ENCODE data around the gene CAMTA1.

Gene CAMTA1

GRCh38 chr1:6776895-6777294, 8.4 kb upstream of the CAMTA1 start:
- in situ Hi-C loops (cut with HindIII; ENCODE audit: low pct_ligation_motif_present, low pct_unique_long_range_greater_than_20kb, low sequenced_read_pairs), result no loop called here

GRCh38 chr1:6777813-6778212, 7.4 kb upstream of the CAMTA1 start:
- no peak for DNase-seq
- in situ Hi-C loops (cut with HindIII; ENCODE audit: low pct_ligation_motif_present, low pct_unique_long_range_greater_than_20kb, low sequenced_read_pairs), result no loop called here

More at GRCh38 chr1:6776895-6777294, 8.4 kb upstream of the CAMTA1 start:
- no peak for DNase-seq

- in situ Hi-C loops (cut with HindIII; ENCODE audit: low pct_ligation_motif_present, low pct_unique_long_range_greater_than_20kb, low sequenced_read_pairs), result no loop called here
These were observed 6.0 kb upstream of the CAMTA1 start for GRCh38 chr1:6779089-6779805.

GRCh38 chr1:6782151-6782550, 3.1 kb upstream of the CAMTA1 start:
- in situ Hi-C loops (cut with HindIII; ENCODE audit: low pct_ligation_motif_present, low pct_unique_long_range_greater_than_20kb, low sequenced_read_pairs), result no loop called here
- DNase-seq, result no peak

More at GRCh38 chr1:6779089-6779805, 6.0 kb upstream of the CAMTA1 start:
- DNase-seq, result no peak

- in situ Hi-C loops (cut with HindIII; ENCODE audit: low pct_ligation_motif_present, low pct_unique_long_range_greater_than_20kb, low sequenced_read_pairs), result no loop called here
- DNase-seq, result no peak
These were observed 2.0 kb upstream of the CAMTA1 start for GRCh38 chr1:6783221-6783620.

GRCh38 chr1:6783936-6784559, 1.2 kb upstream of the CAMTA1 start:
- no peak for DNase-seq
- in situ Hi-C loops (cut with HindIII; ENCODE audit: low pct_ligation_motif_present, low pct_unique_long_range_greater_than_20kb, low sequenced_read_pairs), result no loop called here

GRCh38 chr1:6784560-6785317, 515 bp upstream of the CAMTA1 start:
- in situ Hi-C loops (cut with HindIII; ENCODE audit: low pct_ligation_motif_present, low pct_unique_long_range_greater_than_20kb, low sequenced_read_pairs), result no loop called here
- DNase-seq, result peak; percentile 99

- peak; percentile 37 for DNase-seq
- in situ Hi-C loops (cut with HindIII; ENCODE audit: low pct_ligation_motif_present, low pct_unique_long_range_greater_than_20kb, low sequenced_read_pairs), result no loop called here
These were observed 663 bp downstream of the CAMTA1 start for GRCh38 chr1:6785728-6786505.

GRCh38 chr1:6788946-6789345, 3.7 kb downstream of the CAMTA1 start:
- in situ Hi-C loops (cut with HindIII; ENCODE audit: low pct_ligation_motif_present, low pct_unique_long_range_greater_than_20kb, low sequenced_read_pairs), result no loop called here
- no peak for DNase-seq

- no peak for DNase-seq
- in situ Hi-C loops (cut with HindIII; ENCODE audit: low pct_ligation_motif_present, low pct_unique_long_range_greater_than_20kb, low sequenced_read_pairs), result no loop called here
These were observed 4.9 kb downstream of the CAMTA1 start for GRCh38 chr1:6790146-6790545.

- peak; percentile 52 for DNase-seq
- in situ Hi-C loops (cut with HindIII; ENCODE audit: low pct_ligation_motif_present, low pct_unique_long_range_greater_than_20kb, low sequenced_read_pairs), result no loop called here
These were observed 8.9 kb downstream of the CAMTA1 start for GRCh38 chr1:6794164-6794563.

- in situ Hi-C loops (cut with HindIII; ENCODE audit: low pct_ligation_motif_present, low pct_unique_long_range_greater_than_20kb, low sequenced_read_pairs), result no loop called here
- DNase-seq, result no peak
These were observed 9.9 kb downstream of the CAMTA1 start for GRCh38 chr1:6795203-6795602.

GRCh38 chr1:6795661-6796060, 10.4 kb downstream of the CAMTA1 start:
- in situ Hi-C loops (cut with HindIII; ENCODE audit: low pct_ligation_motif_present, low pct_unique_long_range_greater_than_20kb, low sequenced_read_pairs), result no loop called here
- no peak for DNase-seq

GRCh38 chr1:6796095-6796494, 10.8 kb downstream of the CAMTA1 start:
- in situ Hi-C loops (cut with HindIII; ENCODE audit: low pct_ligation_motif_present, low pct_unique_long_range_greater_than_20kb, low sequenced_read_pairs), result no loop called here
- no peak for DNase-seq

- no peak for DNase-seq
- in situ Hi-C loops (cut with HindIII; ENCODE audit: low pct_ligation_motif_present, low pct_unique_long_range_greater_than_20kb, low sequenced_read_pairs), result no loop called here
These were observed 14.2 kb downstream of the CAMTA1 start for GRCh38 chr1:6799499-6799898.

GRCh38 chr1:6800745-6801144, 15.5 kb downstream of the CAMTA1 start:
- in situ Hi-C loops (cut with HindIII; ENCODE audit: low pct_ligation_motif_present, low pct_unique_long_range_greater_than_20kb, low sequenced_read_pairs), result no loop called here
- DNase-seq, result no peak

- no peak for DNase-seq
- in situ Hi-C loops (cut with HindIII; ENCODE audit: low pct_ligation_motif_present, low pct_unique_long_range_greater_than_20kb, low sequenced_read_pairs), result no loop called here
These were observed 15.9 kb downstream of the CAMTA1 start for GRCh38 chr1:6801199-6801598.

- DNase-seq, result no peak
- in situ Hi-C loops (cut with HindIII; ENCODE audit: low pct_ligation_motif_present, low pct_unique_long_range_greater_than_20kb, low sequenced_read_pairs), result no loop called here
These were observed 16.7 kb downstream of the CAMTA1 start for GRCh38 chr1:6801966-6802365.

- in situ Hi-C loops (cut with HindIII; ENCODE audit: low pct_ligation_motif_present, low pct_unique_long_range_greater_than_20kb, low sequenced_read_pairs), result no loop called here
- DNase-seq, result no peak
These were observed 17.2 kb downstream of the CAMTA1 start for GRCh38 chr1:6802454-6802853.
